Activated CD4-positive, alpha-beta T cell treated with anti-CD3 and anti-CD28 coated beads, Interleukin-2, amount 50 U/mL, for 1 hour (primary cell): Measurements from ENCODE around the gene EXTL2.
"Not testable (repeated sequence)": the region's sequence is repeated elsewhere in the genome, so short reads cannot be mapped to it uniquely, and the experiment has no call there.

Experiments
- DNase-seq: peaks from one replicate; pipeline ENCODE4 v3.0.0-alpha.2; 2020

The EXTL2 gene

GRCh38 chr1:100896481-100896982, 1.9 kb upstream of the EXTL2 start:
- peak; percentile 53 for DNase-seq

GRCh38 chr1:100895540-100896480, 1.2 kb upstream of the EXTL2 start, which contains the start of gene SLC30A7:
Gene SLC30A7, plus strand, starts transcription at chr1:100896090. Its CDS starts 173 bp downstream, at chr1:100896263.
- peak; percentile 97 for DNase-seq

GRCh38 chr1:100893718-100894117, 924 bp downstream of the EXTL2 start:
- DNase-seq = no peak

GRCh38 chr1:100892554-100892953, 2.1 kb downstream of the EXTL2 start:
- DNase-seq = no peak

- no peak for DNase-seq
These were observed 3.3 kb downstream of the EXTL2 start for GRCh38 chr1:100891380-100891779.

GRCh38 chr1:100889869-100890482, 4.7 kb downstream of the EXTL2 start:
- not testable (repeated sequence) for DNase-seq

- DNase-seq = not testable (repeated sequence)
These were observed 5.6 kb downstream of the EXTL2 start for GRCh38 chr1:100889007-100889406.

GRCh38 chr1:100883963-100884362, 10.7 kb downstream of the EXTL2 start:
- DNase-seq = no peak

GRCh38 chr1:100882698-100883097, 11.9 kb downstream of the EXTL2 start:
- no peak for DNase-seq

GRCh38 chr1:100881687-100882086, 13.0 kb downstream of the EXTL2 start:
- DNase-seq = no peak

GRCh38 chr1:100879422-100879821, 15.2 kb downstream of the EXTL2 start:
- DNase-seq = no peak

GRCh38 chr1:100876291-100876690, 18.4 kb downstream of the EXTL2 start:
- no peak for DNase-seq

- DNase-seq = no peak
These were observed 19.4 kb downstream of the EXTL2 start for GRCh38 chr1:100875228-100875627.

- DNase-seq = no peak
These were observed 20.2 kb downstream of the EXTL2 start for GRCh38 chr1:100874433-100874832.

- DNase-seq = no peak
These were observed 24.6 kb downstream of the EXTL2 start for GRCh38 chr1:100869996-100870395.

- no peak for DNase-seq
These were observed 26.2 kb downstream of the EXTL2 start for GRCh38 chr1:100868364-100868995.

GRCh38 chr1:100866901-100867206, 27.8 kb downstream of the EXTL2 start:
- no peak for DNase-seq

GRCh38 chr1:100866041-100866900, 28.4 kb downstream of the EXTL2 start:
- DNase-seq = no peak

GRCh38 chr1:100862591-100862990, 32.1 kb downstream of the EXTL2 start:
- DNase-seq = no peak

- no peak for DNase-seq
These were observed 33.3 kb downstream of the EXTL2 start for GRCh38 chr1:100861379-100861778.

- no peak for DNase-seq
These were observed 34.1 kb downstream of the EXTL2 start for GRCh38 chr1:100860397-100860991.

GRCh38 chr1:100855116-100855515, 39.5 kb downstream of the EXTL2 start:
- DNase-seq = not testable (repeated sequence)
